Cardiac fibroblast (primary cell): ENCODE data around the gene ABCC2.
"Not testable (repeated sequence)": the region's sequence is repeated elsewhere in the genome, so short reads cannot be mapped to it uniquely, and the experiment has no call there.

Source experiments
- DNase-seq, 2 donors: peaks; one replicate each; pipeline versions ENCODE4 v3.0.0 to v3.0.0-alpha.2; 2010; ENCODE audit warnings: low read depth in 2 of 2
- H3K4me3 ChIP-seq, 2 donors: replicated peaks in 1 of 2; 1 replicate in 1 of 2; 2 replicates in 1 of 2; pipeline ENCODE4 v1.5.1; 2011; ENCODE audit warnings: low read depth in 2 of 2, low read length in 2 of 2, mild to moderate bottlenecking in 2 of 2, moderate library complexity in 1 of 2
- CTCF ChIP-seq: IDR thresholded peaks from one replicate; pipeline ENCODE4 v1.5.1; 2011; ENCODE audit warnings: low read depth, mild to moderate bottlenecking, low read length, inconsistent platforms

Gene ABCC2

GRCh38 chr10:99815621-99816020, 33.2 kb downstream of the ABCC2 start:
- no peak overlapping the region for H3K4me3 ChIP-seq
- peak; percentile 23 to 49 for DNase-seq
- no peak for TF ChIP-seq CTCF

- H3K4me3 ChIP-seq: no peak overlapping the region
- TF ChIP-seq CTCF: no peak
- DNase-seq: peak; percentile 44
Measured at GRCh38 chr10:99827936-99828335, 45.5 kb downstream of the ABCC2 start.

GRCh38 chr10:99828464-99828863, 46.0 kb downstream of the ABCC2 start:
- no peak for DNase-seq
- H3K4me3 ChIP-seq: no peak overlapping the region
- TF ChIP-seq CTCF: no peak

- TF ChIP-seq CTCF: no peak
- DNase-seq: no peak
- no peak overlapping the region for H3K4me3 ChIP-seq
Measured at GRCh38 chr10:99832439-99832838, 50.0 kb downstream of the ABCC2 start.

- no peak overlapping the region for H3K4me3 ChIP-seq
- TF ChIP-seq CTCF: no peak
- peak in 1 of 2 donors; percentile 90 for DNase-seq
Measured at GRCh38 chr10:99834410-99834809, 52.0 kb downstream of the ABCC2 start.

- no peak for TF ChIP-seq CTCF
- no peak for DNase-seq
- no peak overlapping the region for H3K4me3 ChIP-seq
Measured at GRCh38 chr10:99835947-99836346, 53.5 kb downstream of the ABCC2 start.

GRCh38 chr10:99836711-99837110, 54.3 kb downstream of the ABCC2 start:
- DNase-seq: no peak
- no peak overlapping the region for H3K4me3 ChIP-seq
- no peak for TF ChIP-seq CTCF

- not testable (repeated sequence) for H3K4me3 ChIP-seq, DNase-seq
Measured at GRCh38 chr10:99840859-99841258, 58.4 kb downstream of the ABCC2 start.
